ENCODE measurements around the gene MIB1.

The MIB1 gene

DNA sequence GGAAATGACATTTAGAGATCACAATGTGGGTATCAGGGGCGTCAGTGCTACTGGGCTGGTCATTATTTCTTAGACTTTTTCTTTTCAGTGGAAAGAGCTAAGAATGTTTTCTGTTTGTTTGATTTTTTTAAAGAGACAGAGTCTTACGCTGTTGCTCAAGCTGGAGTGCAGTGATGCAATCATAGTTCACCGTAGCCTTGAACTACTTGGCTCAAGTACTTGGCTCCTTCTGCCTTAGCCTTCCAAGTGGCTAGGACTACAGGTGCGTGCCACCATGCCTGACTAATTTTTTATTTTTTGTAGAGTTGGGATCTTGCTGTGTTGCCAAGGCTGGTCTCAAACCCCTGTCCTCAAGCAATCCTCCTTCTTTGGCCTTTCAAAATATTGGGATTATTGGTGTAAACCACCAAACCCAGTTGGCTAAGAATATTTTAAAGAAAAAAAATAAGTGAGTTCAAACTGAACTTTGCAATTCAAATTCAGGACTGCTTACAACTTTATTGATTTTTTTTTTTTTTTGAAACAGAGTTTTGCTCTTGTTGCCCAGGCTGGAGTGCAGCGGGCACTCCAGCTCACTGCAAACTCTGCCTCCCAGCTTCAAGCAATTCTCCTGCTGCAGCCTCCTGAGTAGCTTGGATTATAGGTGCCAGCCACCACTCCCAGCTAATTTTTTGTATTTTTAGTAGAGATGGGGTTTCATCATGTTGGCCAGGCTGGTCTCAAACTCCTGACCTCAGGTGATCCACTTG, 154.2 kb downstream of the MIB1 start:
- DNase-seq (ENCODE audit: low read depth): no peak

- DNase-seq (ENCODE audit: low read depth): no peak
Measured at GRCh38 chr18:21896732-21897336, 156.2 kb downstream of the MIB1 start.

- DNase-seq (ENCODE audit: low read depth): no peak
Measured at GRCh38 chr18:21897811-21898210, 157.2 kb downstream of the MIB1 start.

- DNase-seq (ENCODE audit: low read depth): no peak
Measured at GRCh38 chr18:21900605-21901352, 160.2 kb downstream of the MIB1 start.

GRCh38 chr18:21901423-21901945, 160.9 kb downstream of the MIB1 start:
- DNase-seq (ENCODE audit: low read depth): no peak

- DNase-seq (ENCODE audit: low read depth): no peak
Measured at GRCh38 chr18:21903709-21904108, 163.1 kb downstream of the MIB1 start.

DNA sequence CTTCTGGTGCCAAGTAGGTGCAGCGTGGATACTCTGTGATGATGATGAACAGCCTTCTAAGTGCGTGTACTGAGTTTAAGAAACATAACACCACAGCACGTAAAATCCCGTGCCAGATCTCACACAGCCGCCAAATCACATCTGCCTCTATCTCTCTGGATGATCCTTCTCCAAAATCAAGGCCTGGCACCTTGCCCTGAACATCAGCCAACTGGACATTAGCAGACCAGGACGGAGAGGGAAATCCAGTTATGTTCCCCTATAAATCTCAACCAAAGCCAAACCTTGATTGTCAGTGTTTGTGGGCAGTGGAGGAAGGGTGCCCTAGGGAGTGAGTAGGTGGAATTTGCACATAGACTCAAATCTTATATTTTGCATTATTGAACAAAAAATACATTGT, 164.3 kb downstream of the MIB1 start:
- DNase-seq (ENCODE audit: low read depth): no peak

DNA sequence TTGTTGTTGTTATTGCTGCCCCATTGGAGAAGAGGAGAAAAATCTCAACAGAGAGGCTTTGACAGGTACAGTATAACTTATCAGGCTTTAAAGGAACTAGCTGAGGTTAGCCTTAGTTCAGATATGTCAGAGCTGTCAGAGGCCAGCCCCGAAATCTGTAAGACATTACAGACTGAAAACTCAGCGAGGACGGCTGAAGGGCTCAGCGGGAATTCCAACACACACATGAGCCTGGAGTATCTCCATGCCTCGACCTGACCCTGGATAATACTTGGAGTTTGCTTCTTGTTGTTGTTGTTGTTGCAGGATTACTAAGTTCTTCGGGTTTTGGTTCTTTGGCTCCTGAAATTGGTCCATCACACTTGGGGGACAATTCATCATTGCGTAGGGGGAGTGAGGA, 166.9 kb downstream of the MIB1 start:
- no peak for DNase-seq (ENCODE audit: low read depth)

DNA sequence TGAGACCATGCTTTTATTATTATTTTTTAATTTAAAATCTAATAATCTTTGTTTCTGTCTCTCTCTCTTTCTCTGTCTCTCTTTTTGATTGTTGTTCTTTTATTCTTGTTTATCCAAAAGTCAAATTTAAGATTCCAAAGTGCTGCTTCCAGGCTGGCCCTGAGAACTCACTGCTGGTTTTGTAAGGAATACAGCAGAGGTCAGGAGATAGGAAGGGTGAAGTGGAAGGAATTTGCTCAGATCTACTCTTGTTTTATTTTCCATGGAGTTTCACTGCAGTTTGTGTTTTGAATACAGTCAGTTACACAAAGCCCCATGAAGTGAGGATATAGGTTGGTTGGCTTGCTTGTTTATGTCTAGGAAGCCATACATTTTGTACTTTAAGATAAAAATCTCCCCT, 168.1 kb downstream of the MIB1 start:
- DNase-seq (ENCODE audit: low read depth): no peak

- no peak for DNase-seq (ENCODE audit: low read depth)
Measured at GRCh38 chr18:21910906-21911305, 170.3 kb downstream of the MIB1 start.

DNA sequence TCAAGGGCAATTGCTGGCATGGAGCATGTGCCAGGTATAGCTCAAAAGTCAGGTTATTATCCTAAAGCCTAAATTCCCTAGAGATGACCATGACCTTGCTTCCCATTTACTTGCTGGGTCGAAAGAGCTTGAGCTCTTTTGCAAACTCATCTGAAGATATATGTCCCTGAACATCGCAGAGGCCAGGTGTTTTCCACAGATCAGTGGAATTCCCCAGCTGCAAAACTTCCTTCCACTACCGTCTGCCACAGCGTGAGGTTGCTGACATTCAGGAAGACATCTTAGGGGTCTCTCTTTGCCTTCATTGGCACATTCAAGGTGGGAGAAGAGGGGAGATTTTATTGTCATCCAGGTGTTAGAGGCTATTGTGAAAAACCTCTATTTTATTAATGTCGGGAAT, 171.0 kb downstream of the MIB1 start:
- no peak for DNase-seq (ENCODE audit: low read depth)

GRCh38 chr18:21912339-21913239, 172.0 kb downstream of the MIB1 start:
- DNase-seq (ENCODE audit: low read depth): no peak

- DNase-seq (ENCODE audit: low read depth): no peak
Measured at GRCh38 chr18:21914739-21915319, 174.2 kb downstream of the MIB1 start.

DNA sequence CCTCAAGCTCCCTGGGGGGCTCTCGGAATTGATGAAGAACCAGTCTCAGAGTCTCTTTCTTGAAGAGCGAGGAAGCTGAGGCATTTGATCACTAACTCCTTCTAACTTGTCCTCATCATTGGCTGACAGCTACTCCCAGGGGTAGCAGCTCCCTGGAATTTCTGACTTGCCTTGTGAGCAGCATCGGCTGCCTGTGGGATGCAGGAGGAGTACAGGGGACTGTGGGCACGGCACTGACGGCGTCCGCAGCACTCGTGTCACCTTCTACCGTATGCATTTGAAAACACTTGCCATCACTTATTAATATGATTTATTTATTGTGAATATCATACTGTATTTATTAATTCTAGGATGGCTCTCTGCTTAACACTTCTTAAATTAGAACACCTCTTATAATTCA, 175.0 kb downstream of the MIB1 start:
- DNase-seq (ENCODE audit: low read depth): no peak

- DNase-seq (ENCODE audit: low read depth): no peak
Measured at GRCh38 chr18:21916594-21916993, 176.0 kb downstream of the MIB1 start.

DNA sequence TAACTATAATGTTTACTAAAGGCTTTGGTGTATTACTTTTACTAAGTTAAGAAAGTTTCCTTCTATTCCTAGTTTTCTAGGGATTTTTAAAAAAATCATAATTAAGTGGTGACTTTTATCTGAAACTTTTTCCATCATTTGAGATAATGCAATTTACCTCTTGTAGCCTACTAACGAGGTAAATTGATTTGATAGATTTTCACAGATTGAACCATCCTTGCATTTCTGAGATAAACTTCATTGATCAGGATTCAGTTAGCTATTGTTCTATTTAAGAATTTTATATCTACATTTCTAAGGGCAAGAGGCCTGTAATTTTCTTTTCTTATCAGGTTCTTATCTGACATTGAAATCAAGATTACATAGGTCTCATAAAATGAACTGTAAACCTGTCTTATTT, 178.1 kb downstream of the MIB1 start:
- no peak for DNase-seq (ENCODE audit: low read depth)

All from activated T-cell treated with anti-CD3 and anti-CD28 coated beads for 48 hours (primary cell).